GM12892 (cell line): ENCODE measurements around the gene MYO7A.

Experiments
- POLR2A ChIP-seq: IDR thresholded peaks from 2 replicates; pipeline ENCODE4 v1.6.1; 2011; ENCODE audit warnings: low read depth, low read length, control low read depth
- TAF1 ChIP-seq: IDR thresholded peaks from 2 replicates; pipeline ENCODE4 v1.6.1; 2011; ENCODE audit warnings: low read depth, mild to moderate bottlenecking, control low read depth, low read length, borderline replicate concordance

DNA sequence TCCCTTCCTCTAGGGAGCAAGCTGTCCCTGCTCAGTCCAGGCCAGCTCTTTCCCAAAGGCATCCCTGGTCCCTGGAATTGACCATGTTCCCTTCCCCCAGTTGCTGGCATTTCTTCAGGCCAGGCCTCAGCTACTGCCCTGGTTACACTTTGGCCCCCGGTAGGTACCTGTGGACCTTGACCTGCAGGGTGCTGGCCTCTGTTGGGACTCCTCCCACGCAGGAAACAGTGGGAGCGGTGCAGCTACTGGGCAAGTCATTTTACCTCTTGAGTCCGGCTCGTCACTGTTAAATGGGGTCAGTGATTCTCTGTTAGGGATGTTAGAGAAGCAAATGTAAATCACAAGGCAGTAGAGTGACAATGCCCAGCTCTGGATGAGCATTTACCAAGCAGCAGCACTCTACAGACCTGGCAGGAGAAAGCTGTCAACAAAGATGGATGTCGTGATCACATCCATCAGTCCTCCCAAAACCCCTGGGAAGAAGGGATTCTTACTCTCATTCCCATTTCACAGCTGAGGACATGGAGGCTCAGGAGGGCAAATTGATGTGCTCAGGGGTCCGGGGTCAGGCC, 16.9 kb downstream of the MYO7A start:
- TF ChIP-seq POLR2A (no peak), TAF1 (no peak)
